Suppressor macrophage treated with lipopolysaccharide for 4 hours (primary cell): ENCODE results near the gene FSD1L.
"Not testable (repeated sequence)": the region's sequence is repeated elsewhere in the genome, so short reads cannot be mapped to it uniquely, and the experiment has no call there.

ENCODE experiments used
- DNase-seq: peaks from one replicate; pipeline ENCODE4 v3.0.0-alpha.2; 2020

The FSD1L gene

DNA sequence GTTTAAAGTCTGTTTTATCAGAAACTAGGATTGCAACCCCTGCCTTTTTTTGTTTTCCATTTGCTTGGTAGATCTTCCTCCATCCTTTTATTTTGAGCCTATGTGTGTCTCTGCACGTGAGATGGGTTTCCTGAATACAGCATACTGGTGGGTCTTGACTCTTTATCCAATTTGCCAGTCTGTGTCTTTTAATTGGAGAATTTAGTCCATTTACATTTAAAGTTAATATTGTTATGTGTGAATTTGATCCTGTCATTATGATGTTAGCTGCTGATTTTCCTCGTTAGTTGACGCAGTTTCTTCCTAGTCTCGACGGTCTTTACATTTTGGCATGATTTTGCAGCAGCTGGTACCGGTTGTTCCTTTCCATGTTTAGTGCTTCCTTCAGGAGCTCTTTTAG is 132.1 kb downstream of the FSD1L start:
- DNase-seq = not testable (repeated sequence)

GRCh38 chr9:105581550-105581949 is 133.7 kb downstream of the FSD1L start:
- not testable (repeated sequence) for DNase-seq

GRCh38 chr9:105593145-105593544 is 145.3 kb downstream of the FSD1L start:
- DNase-seq = no peak
